Measurements from ENCODE around the gene ARHGEF12.

Gene ARHGEF12

DNA sequence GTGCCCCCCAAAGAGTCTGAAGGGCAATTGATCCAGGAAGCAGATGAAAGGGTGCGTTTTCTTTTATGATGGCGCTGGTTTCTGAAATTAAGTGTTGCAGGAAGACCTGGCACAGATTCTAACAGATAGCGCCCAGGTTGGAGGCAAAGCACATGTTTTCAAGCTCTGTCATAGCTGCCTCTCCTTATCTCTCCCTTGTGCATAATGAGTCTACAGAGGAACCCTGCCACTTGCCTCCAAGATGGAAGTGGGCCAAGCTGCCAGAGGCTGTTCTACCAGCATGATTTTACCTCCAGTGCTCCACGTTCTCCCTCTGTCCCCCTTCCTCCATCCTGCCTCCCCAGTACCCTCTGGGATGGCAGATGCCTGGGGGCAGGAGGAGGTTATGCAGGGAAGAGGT, 41.1 kb upstream of the ARHGEF12 start:
- in situ Hi-C loops (cut with MboI; ENCODE audit: low pct_unique_long_range_greater_than_20kb, low sequenced_read_pairs, unreplicated experiment), result no loop called here
- TF ChIP-seq, protein P1, sequence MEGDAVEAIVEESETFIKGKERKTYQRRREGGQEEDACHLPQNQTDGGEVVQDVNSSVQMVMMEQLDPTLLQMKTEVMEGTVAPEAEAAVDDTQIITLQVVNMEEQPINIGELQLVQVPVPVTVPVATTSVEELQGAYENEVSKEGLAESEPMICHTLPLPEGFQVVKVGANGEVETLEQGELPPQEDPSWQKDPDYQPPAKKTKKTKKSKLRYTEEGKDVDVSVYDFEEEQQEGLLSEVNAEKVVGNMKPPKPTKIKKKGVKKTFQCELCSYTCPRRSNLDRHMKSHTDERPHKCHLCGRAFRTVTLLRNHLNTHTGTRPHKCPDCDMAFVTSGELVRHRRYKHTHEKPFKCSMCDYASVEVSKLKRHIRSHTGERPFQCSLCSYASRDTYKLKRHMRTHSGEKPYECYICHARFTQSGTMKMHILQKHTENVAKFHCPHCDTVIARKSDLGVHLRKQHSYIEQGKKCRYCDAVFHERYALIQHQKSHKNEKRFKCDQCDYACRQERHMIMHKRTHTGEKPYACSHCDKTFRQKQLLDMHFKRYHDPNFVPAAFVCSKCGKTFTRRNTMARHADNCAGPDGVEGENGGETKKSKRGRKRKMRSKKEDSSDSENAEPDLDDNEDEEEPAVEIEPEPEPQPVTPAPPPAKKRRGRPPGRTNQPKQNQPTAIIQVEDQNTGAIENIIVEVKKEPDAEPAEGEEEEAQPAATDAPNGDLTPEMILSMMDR (IDR thresholded peaks at IDR 0.05; ENCODE audit: extremely low read depth, insufficient read depth, missing control alignments), result no peak
- DNase-seq (ENCODE audit: low spot score), result no peak

DNA sequence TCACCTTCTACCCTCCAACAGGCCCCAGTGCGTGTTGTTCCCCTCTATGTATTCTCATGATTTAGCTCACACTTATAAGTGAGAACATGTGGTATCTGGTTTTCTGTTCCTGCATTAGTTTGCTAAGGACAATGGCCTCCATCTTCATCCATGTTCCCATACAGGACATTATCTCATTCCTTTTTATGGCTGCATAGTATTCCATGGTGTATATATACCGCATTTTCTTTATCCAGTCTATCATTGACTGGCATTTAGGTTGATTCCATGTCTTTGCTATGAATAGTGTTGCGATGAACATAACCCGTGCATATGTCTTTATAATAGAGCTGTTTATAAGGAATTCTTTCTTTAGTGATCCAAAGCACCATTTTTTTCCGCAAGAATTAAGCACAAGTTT, 39.7 kb upstream of the ARHGEF12 start:
- in situ Hi-C loops (cut with MboI; ENCODE audit: low pct_unique_long_range_greater_than_20kb, low sequenced_read_pairs, unreplicated experiment), result no loop called here

DNA sequence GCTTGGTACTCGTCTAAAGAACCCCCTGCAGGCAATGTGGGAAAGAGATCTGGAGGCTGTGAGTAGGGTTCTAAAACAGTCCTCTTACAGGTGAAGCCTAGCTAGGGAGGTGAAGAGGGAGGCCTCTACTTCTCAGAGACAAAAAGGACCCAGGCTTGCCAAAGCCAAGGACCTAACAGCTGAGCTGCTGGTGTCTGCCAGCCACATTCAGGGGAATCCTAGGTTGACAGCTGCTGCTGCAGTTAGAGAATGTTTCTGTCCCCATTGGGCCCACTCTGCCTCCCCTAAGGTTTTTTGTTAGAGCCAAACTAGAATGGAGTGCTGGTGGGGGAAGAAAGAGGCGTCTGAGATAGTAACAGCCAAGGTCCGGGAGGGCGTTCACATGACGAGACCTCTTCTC, 37.8 kb upstream of the ARHGEF12 start:
- TF ChIP-seq, protein P1 (IDR thresholded peaks at IDR 0.05; ENCODE audit: extremely low read depth, insufficient read depth, missing control alignments), result no peak
- in situ Hi-C loops (cut with MboI; ENCODE audit: low pct_unique_long_range_greater_than_20kb, low sequenced_read_pairs, unreplicated experiment), result no loop called here
- no peak for DNase-seq (ENCODE audit: low spot score)

More for the DNA sequence above, 39.7 kb upstream of the ARHGEF12 start:
- TF ChIP-seq, protein P1 (IDR thresholded peaks at IDR 0.05; ENCODE audit: extremely low read depth, insufficient read depth, missing control alignments), result no peak
- DNase-seq (ENCODE audit: low spot score), result no peak

DNA sequence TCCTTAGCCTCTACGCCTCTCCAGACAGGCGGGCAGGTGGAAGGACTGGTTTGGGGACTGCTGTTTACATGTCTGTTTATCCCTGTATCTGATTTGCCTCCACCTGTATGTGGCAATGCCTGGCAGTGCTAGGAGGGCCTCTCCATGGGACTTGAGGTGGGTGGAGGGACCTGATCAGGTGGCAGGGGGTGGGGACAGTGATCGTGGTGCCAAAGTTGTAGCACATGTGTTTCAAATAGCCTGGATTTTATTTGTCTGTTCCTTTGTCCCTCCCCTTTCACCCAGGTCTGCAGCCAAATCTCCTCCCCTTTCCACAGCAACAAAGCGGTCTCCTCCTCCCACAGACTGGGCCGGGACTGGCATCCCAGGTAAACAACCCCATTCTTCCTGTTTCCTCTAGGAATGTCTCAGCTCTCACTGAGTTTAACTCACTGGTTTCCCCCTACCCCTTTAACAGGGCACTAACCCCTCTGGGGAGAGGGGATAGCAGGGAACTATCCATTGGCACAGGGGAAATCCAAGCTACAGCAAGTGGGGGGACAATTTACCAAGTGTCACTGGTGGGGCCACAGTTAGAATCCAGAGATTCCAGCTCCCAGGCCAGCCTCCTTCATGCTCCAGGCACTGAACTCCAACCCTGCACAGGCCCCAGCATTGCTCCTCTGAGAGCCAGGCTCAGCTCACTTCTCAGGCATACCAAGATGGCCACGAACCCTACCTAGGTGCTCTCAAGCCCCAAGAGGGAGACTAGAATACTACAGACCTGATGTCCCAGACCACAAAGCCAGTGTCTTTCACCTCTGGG, 34.0 kb upstream of the ARHGEF12 start:
- DNase-seq (ENCODE audit: low spot score), result no peak
- TF ChIP-seq, protein P1 (IDR thresholded peaks at IDR 0.05; ENCODE audit: extremely low read depth, insufficient read depth, missing control alignments), result no peak
- in situ Hi-C loops (cut with MboI; ENCODE audit: low pct_unique_long_range_greater_than_20kb, low sequenced_read_pairs, unreplicated experiment), result loop anchor here (5.0 kb wide), 1 partner anchor 70 kb away; no protein-coding TSS in a partner anchor

DNA sequence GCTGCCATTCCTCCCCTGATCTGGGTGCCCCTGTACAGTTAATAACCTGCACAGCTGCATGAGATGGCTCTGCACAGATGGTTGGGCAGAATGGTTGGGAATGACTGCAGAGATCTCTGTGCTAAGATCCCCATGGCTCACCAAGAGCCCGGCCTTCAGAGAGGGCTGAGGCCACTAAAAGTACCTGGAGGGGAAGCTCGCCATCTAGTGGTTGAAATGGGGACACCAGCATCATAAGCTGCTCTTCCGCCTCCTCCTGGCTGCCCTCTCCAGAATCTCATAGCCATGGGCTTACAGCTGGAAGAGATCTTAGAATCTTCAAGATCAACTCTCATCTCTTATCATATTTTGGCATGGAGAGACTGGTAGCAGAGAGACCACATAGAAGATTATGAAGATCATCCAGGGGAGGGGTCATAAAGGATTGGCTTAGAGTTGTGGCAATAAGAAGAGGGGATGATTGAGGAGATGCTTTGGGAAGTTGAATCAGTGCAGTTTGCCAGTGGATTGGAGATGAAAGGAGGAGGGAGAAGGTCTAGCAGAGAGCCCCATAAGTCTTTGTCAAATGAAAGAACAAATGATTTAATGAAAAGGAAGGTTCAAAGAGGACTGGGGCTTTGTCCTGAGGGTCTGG, 33.1 kb upstream of the ARHGEF12 start:
- in situ Hi-C loops (cut with MboI; ENCODE audit: low pct_unique_long_range_greater_than_20kb, low sequenced_read_pairs, unreplicated experiment), result loop anchor here (5.0 kb wide), 1 partner anchor 71 kb away; no protein-coding TSS in a partner anchor
- DNase-seq (ENCODE audit: low spot score), result peak; percentile 74
- TF ChIP-seq, protein P1 (IDR thresholded peaks at IDR 0.05; ENCODE audit: extremely low read depth, insufficient read depth, missing control alignments), result peak; percentile 98

DNA sequence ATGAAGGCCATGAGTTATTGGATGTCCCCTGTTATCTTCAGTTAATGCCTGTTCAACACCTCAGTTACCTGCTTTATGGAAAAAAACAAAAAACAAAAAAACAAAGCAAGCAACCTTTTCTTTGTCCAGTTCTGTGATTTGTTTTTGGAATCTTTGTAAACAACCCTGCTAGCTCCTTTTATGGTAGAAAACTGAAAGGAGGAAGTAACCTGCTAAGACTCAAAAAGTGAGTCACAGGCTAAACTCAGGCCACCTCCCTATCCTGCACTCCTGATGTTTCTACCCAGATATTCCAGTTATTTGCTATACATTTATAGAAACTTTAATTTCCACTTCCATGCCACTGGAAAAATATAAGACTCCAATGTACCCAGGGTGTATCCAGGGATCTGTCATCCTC, 31.7 kb upstream of the ARHGEF12 start:
- TF ChIP-seq, protein P1 (IDR thresholded peaks at IDR 0.05; ENCODE audit: extremely low read depth, insufficient read depth, missing control alignments), result no peak
- peak; percentile 21 for DNase-seq (ENCODE audit: low spot score)
- in situ Hi-C loops (cut with MboI; ENCODE audit: low pct_unique_long_range_greater_than_20kb, low sequenced_read_pairs, unreplicated experiment), result loop anchor here (5.0 kb wide), 1 partner anchor 72 kb away; no protein-coding TSS in a partner anchor
